ENCODE data around the gene SEMA5A. TPM values are rescaled to one million over a fixed set of nuclear protein-coding genes. Genes with fewer than 3 reads are reported as not detected.

The SEMA5A gene
- total RNA-seq, 3 donors from 2014 or later: 20.3 to 43.8 (median 33.6) TPM

- no peaks in the 10 kb centered on the region for H3K4me1 ChIP-seq (ENCODE audit: low read depth)
- intact Hi-C loops (cut with DNase I, micrococcal nuclease): no loop called here
- ATAC-seq (no peak), DNase-seq (no peak)
- H3K36me3 ChIP-seq (ENCODE audit: low read depth): no peaks in the 10 kb centered on the region
- TF ChIP-seq CTCF (IDR thresholded peaks at IDR 0.05): no peak
- no peak overlapping the region for H3K4me3 ChIP-seq
- no peaks in the 10 kb centered on the region for H3K9me3 ChIP-seq
Measured at GRCh38 chr5:9284272-9284671, 261.6 kb downstream of the SEMA5A start.

- TF ChIP-seq CTCF (IDR thresholded peaks at IDR 0.05): no peak
- Histone ChIP-seq H3K36me3 (ENCODE audit: low read depth) (no peaks in the 10 kb centered on the region), H3K4me1 (ENCODE audit: low read depth) (no peaks in the 10 kb centered on the region), H3K9me3 (peaks cover 5% of the 10 kb centered on the region), H3K4me3 (no peak overlapping the region)
- intact Hi-C loops (cut with DNase I, micrococcal nuclease): no loop called here
- DNase-seq: no peak
- peak; percentile 31 for ATAC-seq
Measured at GRCh38 chr5:9283473-9283872, 262.4 kb downstream of the SEMA5A start.

GRCh38 chr5:9283021-9283420 lies 262.9 kb downstream of the SEMA5A start:
- Histone ChIP-seq H3K4me3 (no peak overlapping the region), H3K36me3 (ENCODE audit: low read depth) (no peaks in the 10 kb centered on the region), H3K4me1 (ENCODE audit: low read depth) (no peaks in the 10 kb centered on the region), H3K9me3 (peaks cover 8% of the 10 kb centered on the region)
- intact Hi-C loops (cut with DNase I, micrococcal nuclease): no loop called here
- no peak for DNase-seq
- no peak for ATAC-seq
- TF ChIP-seq CTCF (IDR thresholded peaks at IDR 0.05): no peak

- H3K4me1 ChIP-seq (ENCODE audit: low read depth): no peaks in the 10 kb centered on the region
- ATAC-seq (no peak), DNase-seq (no peak)
- H3K4me3 ChIP-seq: no peak overlapping the region
- peaks cover 8% of the 10 kb centered on the region for H3K9me3 ChIP-seq
- H3K36me3 ChIP-seq (ENCODE audit: low read depth): no peaks in the 10 kb centered on the region
- TF ChIP-seq CTCF (IDR thresholded peaks at IDR 0.05): no peak
- intact Hi-C loops (cut with DNase I, micrococcal nuclease): no loop called here
Measured at GRCh38 chr5:9282211-9282610, 263.7 kb downstream of the SEMA5A start.

GRCh38 chr5:9279774-9280173 lies 266.1 kb downstream of the SEMA5A start:
- H3K4me1 ChIP-seq (ENCODE audit: low read depth): no peaks in the 10 kb centered on the region
- ATAC-seq: no peak
- TF ChIP-seq CTCF (IDR thresholded peaks at IDR 0.05): no peak
- no peaks in the 10 kb centered on the region for H3K36me3 ChIP-seq (ENCODE audit: low read depth)
- H3K9me3 ChIP-seq: peaks cover 8% of the 10 kb centered on the region
- H3K4me3 ChIP-seq: no peak overlapping the region
- intact Hi-C loops (cut with DNase I, micrococcal nuclease): no loop called here
- no peak for DNase-seq

GRCh38 chr5:9278921-9279603 lies 266.8 kb downstream of the SEMA5A start:
- TF ChIP-seq CTCF (IDR thresholded peaks at IDR 0.05): no peak
- H3K9me3 ChIP-seq: peaks cover 8% of the 10 kb centered on the region
- H3K4me3 ChIP-seq: no peak overlapping the region
- H3K36me3 ChIP-seq (ENCODE audit: low read depth): no peaks in the 10 kb centered on the region
- intact Hi-C loops (cut with DNase I, micrococcal nuclease): no loop called here
- DNase-seq (no peak), ATAC-seq (no peak)
- no peaks in the 10 kb centered on the region for H3K4me1 ChIP-seq (ENCODE audit: low read depth)
